ENCODE measurements around the gene ZNF668.
A peak's percentile ranks its signal among the peaks of the same experiment; 100 is the strongest.
"Not testable (repeated sequence)": the region's sequence is repeated elsewhere in the genome, so short reads cannot be mapped to it uniquely, and the experiment has no call there.

The ZNF668 gene

GRCh38 chr16:31100876-31101641, 27.0 kb upstream of the ZNF668 start:
- not testable (repeated sequence) for ATAC-seq

DNA sequence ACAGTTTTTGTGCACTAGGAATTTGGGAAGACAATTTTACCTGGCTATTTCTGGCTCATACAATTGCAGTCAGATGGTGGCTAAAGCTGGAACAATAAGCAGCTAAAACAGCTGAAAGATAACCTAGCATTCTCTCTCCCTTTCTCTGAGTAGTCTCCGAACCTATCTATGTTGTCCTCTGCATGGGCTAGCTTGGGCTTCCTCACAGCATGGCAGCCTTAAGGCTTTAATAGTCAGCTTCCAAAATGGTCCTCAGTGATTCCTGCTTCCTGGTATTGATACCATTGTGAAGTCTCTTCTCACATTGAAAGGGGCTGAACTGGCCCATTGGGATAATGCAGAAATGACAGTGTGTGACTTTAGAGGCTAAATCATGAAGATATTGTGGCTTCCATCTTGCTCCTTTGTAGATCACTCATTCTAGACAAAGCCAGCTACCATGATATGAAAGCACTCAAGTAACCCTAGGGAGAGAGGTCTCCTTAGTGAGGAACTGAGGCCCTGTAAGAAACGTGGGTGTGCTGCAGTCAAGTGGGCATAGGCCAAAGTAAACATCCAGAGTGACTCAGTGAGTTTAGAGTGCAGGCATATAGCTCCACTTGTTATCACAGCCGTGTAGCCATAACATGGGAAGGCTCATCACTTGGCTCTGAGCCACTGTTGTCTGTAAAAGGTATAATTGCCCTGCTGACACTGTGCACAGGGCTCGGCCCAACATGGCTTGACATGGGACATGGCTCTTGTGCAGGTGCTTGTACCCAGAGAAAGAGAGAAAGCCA, 26.0 kb upstream of the ZNF668 start:
- ATAC-seq, result no peak

GRCh38 chr16:31094424-31095120, 20.5 kb upstream of the ZNF668 start, which contains the start of gene VKORC1:
Gene VKORC1, minus strand, starts transcription at chr16:31094797. Its CDS starts 68 bp downstream, at chr16:31094729.
- peak; percentile 92 to 94 for ATAC-seq

DNA sequence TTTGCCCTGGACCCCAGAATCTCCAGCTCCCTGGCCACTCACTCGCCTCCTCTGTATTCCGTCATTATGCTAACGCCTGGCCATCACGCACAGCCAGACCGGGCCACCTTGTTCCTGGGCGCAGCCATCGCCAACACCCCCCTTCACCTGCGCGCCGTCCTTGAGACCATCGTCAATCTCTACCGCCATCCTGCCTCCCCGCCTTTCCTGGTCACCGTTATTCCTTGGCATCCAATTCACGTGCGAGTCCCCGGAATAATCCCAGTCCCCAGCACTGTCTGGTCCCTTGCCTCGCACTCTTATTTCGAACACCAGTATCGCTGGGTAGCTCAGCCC, 20.0 kb upstream of the ZNF668 start:
- no peak for ATAC-seq

GRCh38 chr16:31093132-31093703, 19.2 kb upstream of the ZNF668 start:
- ATAC-seq, result no peak

- ATAC-seq, result no peak
Measured at GRCh38 chr16:31092330-31092729, 18.3 kb upstream of the ZNF668 start.

DNA sequence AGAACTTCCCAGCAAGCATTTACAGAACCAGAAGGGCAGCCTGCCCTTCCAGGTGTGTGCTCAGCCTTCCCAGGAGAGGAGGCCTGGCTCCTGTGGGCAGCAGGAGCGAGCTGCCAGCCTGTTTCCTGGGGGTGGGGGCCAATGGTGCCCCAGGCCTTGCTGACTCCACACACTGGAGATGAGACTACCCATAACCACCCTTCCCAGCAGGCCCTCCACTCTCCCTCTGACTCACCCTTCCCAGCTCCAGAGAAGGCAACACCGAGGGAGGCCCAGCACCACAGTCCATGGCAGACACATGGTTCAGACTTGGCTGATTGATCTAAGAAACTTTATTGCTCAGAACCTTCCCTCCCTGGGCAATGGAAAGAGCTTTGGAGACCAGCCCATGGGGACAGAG, 16.5 kb upstream of the ZNF668 start:
- no peak for ATAC-seq

GRCh38 chr16:31089199-31089598, 15.2 kb upstream of the ZNF668 start:
- no peak for ATAC-seq

DNA sequence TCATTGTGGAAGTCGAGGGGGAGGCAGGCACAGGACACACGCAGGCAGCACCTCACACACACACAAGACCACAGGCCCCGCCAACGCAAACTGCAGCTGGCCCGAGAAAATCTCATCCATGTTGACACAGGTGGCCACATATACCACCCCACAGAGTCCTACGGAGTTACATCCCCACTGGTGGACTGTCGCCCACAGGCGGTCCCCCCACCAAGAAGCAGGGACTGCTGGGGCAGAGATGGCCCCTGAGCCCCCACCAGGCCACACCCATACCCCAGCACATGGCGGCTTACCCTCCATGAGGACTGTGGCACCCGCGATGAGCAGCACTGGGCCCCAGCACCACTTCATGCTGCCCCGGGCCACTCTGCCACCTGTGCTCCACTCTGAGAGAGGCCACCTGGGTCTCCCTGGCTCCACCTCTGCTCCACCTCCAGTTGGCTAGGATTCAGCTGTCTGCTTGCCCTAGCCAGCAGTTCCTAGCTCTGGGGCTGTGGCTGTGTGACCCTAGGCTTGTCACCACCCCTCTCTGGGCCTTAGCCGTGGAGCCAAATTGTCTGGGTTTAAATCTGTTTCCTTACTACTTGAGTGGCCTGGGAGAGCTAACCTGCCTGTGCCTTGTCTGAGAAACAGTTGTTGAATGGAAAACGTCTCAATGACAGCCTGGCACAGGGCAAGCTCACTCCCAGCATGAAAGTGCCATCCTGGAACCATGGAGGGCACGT, 14.6 kb upstream of the ZNF668 start, which contains the start of gene PRSS53:
PRSS53 (minus strand) TSS at position 485 of the 725 bp plus-strand sequence; CDS start at position 351, 134 bp downstream.
- no peak for ATAC-seq

DNA sequence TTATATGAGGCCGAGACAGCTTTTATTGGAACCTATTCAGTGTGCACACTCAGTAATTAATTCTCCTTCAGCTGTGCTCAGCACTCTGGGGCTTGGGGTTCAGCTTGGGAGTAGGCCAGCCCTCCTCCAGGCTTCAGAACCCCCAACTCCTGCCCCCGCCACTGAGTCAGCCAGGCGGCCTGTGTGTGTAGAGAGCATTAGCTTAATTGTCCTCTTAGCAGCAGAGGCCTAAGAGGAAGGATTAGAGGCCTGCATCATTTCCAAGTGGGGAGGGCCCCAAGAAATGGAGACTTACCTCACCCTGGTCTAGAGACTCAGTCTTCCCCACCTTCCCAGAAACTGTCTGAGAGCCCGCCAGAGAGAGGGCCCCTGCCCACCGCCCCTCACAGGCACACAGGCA, 13.9 kb upstream of the ZNF668 start:
- ATAC-seq, result no peak

GRCh38 chr16:31087481-31087880, 13.4 kb upstream of the ZNF668 start:
- ATAC-seq, result no peak

DNA sequence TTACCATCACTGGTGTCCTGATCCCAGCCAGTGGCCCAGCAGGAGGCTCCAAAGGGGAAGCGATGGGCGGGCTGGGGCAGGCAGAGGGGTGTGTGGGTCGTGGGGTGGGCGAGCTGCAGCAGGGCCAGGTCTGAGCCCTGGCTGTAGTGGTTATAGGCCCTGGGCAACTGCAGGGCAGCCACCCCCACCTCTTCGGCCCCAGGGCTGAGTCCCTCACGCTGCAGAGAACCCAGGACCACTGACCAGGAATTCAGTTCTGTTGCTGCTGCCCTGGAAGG, 12.5 kb upstream of the ZNF668 start:
- no peak for ATAC-seq

DNA sequence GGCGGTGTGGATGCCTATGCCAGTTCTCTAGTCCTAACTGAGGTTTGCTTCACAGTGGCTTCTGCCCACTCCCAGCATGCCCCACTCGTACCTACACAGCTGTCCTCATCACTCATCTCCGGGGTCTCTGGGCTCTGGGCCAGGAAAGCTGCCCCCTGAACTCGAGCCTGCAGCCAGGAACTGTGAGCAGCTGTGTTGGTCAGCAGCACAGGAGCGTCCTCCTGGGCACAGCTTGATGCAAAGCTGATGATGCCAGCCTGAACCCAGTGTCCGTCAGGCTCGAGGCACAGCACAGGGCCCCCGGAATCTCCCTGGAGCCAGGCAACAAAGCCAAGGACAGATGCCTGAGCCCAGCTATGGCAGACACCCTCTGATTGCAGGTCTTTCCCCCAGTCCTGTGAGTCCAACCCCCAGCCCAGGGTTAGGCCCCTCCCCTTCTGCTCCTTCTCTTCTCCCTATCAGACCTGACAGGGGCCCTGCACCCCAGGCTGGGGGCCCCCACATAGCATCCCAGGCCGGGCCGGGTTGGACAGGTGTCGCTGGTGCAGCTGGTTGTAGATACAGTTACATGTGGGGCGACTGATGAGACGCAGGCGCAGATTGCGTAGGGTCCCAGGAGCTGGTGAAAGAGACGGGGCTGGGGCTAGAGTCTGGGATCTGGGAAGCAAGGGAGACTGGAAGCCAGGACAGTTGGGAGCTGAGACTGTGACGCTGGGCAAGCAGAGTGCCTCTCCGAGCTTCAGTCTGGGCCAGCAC, 12.0 kb upstream of the ZNF668 start:
- ATAC-seq, result no peak

DNA sequence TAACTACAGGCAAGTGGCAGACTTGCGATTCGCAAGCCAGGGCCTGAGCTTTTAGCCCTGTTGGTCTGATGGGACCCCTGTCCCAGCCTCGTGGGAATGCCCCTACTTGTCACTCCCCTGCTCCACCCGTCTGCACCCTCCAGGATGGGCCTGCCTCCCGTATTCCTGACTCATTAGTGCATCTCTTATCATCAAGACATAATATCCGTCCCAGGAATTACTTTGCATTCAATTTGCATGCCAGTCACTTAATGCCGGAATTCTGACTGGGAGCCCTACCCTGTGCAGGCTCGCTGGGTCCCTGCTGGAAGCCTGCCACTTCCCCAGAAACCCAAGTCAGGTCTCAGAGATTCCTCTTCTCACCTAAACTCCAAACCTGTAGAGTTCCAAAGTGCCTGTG, 11.4 kb upstream of the ZNF668 start:
- ATAC-seq, result no peak

DNA sequence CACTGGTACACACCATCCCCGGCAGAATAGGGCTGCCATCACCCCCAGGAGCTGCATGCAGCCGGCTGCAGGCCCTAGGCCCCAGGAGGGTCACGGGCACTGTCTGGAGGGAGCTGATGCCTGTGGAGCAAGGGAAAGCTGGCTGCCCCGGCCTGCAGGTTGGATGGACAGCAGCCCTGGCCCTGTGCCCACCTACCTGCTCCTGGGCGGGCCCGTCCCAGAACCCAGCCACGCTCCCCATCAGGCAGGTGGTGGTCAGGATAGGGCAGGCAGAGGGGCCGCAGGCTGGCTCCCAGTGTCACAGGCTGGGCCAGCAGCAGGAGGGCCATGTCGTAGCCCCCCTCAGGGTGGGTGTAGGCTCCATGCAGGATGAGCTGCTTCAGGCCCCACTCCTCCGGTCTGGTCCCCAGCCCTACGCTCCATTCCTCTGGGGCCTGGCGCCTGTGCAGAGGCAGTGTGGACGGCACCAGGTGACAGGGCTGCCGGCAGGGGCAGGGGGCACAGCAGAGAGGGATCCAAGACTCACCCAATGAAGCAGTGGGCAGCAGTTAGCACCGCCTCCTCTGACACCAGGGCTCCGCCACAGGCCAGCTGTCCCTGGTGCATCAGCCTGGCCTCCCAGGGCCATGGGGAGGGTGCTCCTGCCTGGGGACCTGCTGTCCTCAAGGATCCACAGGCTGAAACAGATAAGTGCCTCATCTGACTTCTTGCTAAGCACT, 10.7 kb upstream of the ZNF668 start:
- no peak for ATAC-seq

DNA sequence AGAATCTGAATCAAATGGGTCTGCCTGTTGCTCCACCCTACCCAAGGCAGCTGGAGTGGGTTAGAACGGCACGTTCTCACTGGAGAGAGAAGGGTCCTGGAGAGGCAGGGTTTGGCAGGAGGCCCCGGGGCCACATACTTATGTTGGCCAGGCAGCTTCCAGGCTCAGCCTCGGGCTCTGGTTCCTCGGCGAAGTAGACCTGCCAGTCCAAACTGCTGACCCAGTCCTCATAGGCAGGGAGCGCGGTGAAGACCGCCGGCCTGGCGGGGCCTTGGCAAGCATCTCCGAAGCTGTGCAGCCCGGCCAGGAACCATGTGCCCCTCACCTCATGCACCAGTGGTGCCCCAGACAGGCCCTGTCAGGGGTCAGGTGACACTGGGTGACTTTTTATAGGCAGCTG, 9.9 kb upstream of the ZNF668 start:
- ATAC-seq, result no peak

- no peak for ATAC-seq
Measured at GRCh38 chr16:31083556-31083955, 9.5 kb upstream of the ZNF668 start.

DNA sequence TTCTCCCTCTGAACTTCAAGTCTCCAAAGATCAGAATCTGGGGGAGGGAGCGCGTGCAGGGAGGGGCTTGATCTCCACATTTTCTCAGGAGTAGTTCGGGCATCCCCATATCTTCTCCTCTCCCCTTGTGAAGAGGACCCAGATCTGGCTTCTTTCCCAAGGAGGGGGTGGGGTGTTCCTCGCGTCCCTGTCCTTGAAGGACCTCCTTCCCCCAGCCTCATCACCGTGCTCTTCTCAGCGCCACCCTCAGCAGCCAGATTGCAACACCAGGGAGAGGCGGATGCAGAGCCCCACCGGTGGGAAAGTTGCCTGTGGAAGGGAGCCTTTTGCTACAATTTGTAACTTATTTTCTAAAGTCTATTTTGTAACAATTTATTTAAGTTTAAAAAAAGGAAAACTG, 9.0 kb upstream of the ZNF668 start:
- no peak for ATAC-seq

DNA sequence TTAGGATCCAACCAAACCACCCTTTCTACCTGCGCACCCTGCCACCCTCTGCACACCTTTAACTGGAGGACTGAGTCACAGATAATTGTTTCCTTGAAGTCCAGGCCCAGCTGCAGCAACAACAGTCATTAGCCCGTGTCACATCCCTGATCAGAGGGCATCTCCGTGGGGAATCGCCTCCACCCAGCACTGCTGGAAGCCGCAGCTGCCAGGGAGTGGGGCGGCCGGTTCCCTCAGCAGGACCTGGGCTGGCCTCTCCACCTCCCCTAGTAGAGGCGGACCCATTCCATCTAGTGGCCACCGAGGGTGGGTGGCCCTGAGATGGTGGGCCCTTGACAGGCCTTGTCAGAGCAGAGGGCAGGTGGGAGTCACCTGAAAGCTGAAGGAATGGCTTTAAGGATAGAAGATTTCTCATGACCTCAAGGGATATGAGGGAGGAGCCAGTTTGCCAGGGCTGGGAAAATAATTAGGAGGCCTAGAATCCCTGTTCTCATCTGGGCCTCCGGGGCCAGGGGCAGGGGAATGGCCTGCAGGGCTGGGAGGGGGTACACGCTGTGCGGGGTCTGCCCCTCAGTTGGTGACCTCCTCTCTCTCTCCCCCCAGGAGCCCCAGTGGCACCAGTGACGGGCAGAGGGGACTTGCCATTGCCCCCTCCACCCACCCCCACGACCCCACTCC, 8.5 kb upstream of the ZNF668 start:
- ATAC-seq, result no peak
